ENCODE results near the gene PDZD7.

Gene PDZD7

GRCh38 chr10:101061624-101062231 lies 30.8 kb upstream of the PDZD7 start, which contains the start of gene KAZALD1:
Gene KAZALD1, plus strand, starts transcription at chr10:101061989. Its CDS starts 604 bp downstream, at chr10:101062593.
- DNase-seq (ENCODE audit: low read depth in 2 of 3, low spot score in 2 of 3): no peak

- DNase-seq (ENCODE audit: low read depth in 2 of 3, low spot score in 2 of 3): peak; percentile 13 to 97 (median 85)
These were observed 30.2 kb upstream of the PDZD7 start for GRCh38 chr10:101060951-101061623.

- peak; percentile 62 to 90 (median 88) for DNase-seq (ENCODE audit: low read depth in 2 of 3, low spot score in 2 of 3)
These were observed 29.4 kb upstream of the PDZD7 start for GRCh38 chr10:101060036-101060950.

GRCh38 chr10:101056365-101057151 lies 25.6 kb upstream of the PDZD7 start:
- no peak for DNase-seq (ENCODE audit: low read depth in 2 of 3, low spot score in 2 of 3)

- no peak for DNase-seq (ENCODE audit: low read depth in 2 of 3, low spot score in 2 of 3)
These were observed 24.5 kb upstream of the PDZD7 start for GRCh38 chr10:101055411-101055810.

GRCh38 chr10:101054876-101055275 lies 23.9 kb upstream of the PDZD7 start:
- no peak for DNase-seq (ENCODE audit: low read depth in 2 of 3, low spot score in 2 of 3)

GRCh38 chr10:101054351-101054750 lies 23.4 kb upstream of the PDZD7 start:
- no peak for DNase-seq (ENCODE audit: low read depth in 2 of 3, low spot score in 2 of 3)

GRCh38 chr10:101053516-101053915 lies 22.6 kb upstream of the PDZD7 start:
- no peak for DNase-seq (ENCODE audit: low read depth in 2 of 3, low spot score in 2 of 3)

GRCh38 chr10:101052285-101052684 lies 21.4 kb upstream of the PDZD7 start:
- DNase-seq (ENCODE audit: low read depth in 2 of 3, low spot score in 2 of 3): no peak

GRCh38 chr10:101050208-101051069 lies 19.5 kb upstream of the PDZD7 start:
- peak; percentile 57 to 76 (median 75) for DNase-seq (ENCODE audit: low read depth in 2 of 3, low spot score in 2 of 3)

GRCh38 chr10:101047961-101048892 lies 17.3 kb upstream of the PDZD7 start:
- DNase-seq (ENCODE audit: low read depth in 2 of 3, low spot score in 2 of 3): no peak

- no peak for DNase-seq (ENCODE audit: low read depth in 2 of 3, low spot score in 2 of 3)
These were observed 16.3 kb upstream of the PDZD7 start for GRCh38 chr10:101047268-101047667.

GRCh38 chr10:101046332-101047238 lies 15.7 kb upstream of the PDZD7 start:
- DNase-seq (ENCODE audit: low read depth in 2 of 3, low spot score in 2 of 3): no peak

GRCh38 chr10:101044117-101044516 lies 13.2 kb upstream of the PDZD7 start:
- DNase-seq (ENCODE audit: low read depth in 2 of 3, low spot score in 2 of 3): no peak

- DNase-seq (ENCODE audit: low read depth in 2 of 3, low spot score in 2 of 3): no peak
These were observed 12.4 kb upstream of the PDZD7 start for GRCh38 chr10:101043363-101043707.

GRCh38 chr10:101042667-101043362 lies 11.9 kb upstream of the PDZD7 start:
- peak; percentile 73 to 77 (median 74) for DNase-seq (ENCODE audit: low read depth in 2 of 3, low spot score in 2 of 3)

- no peak for DNase-seq (ENCODE audit: low read depth in 2 of 3, low spot score in 2 of 3)
These were observed 11.2 kb upstream of the PDZD7 start for GRCh38 chr10:101042118-101042517.
